Bronchial epithelial cell (primary cell): ENCODE results near the gene DPP6. TPM values are rescaled to one million over a fixed set of nuclear protein-coding genes. Genes with fewer than 3 reads are reported as not detected.

Experiments
- DNase-seq: peaks from one replicate; pipeline ENCODE4 v3.0.0-alpha.2; 2010; ENCODE audit warnings: low read depth
- FAIRE-seq: peaks from 2 replicates; lab custom pipeline; 2011; peaks lifted over from hg19 to GRCh38; lab: Jason Lieb, UNC
- H3K27me3 ChIP-seq: 2 replicates; pipeline ENCODE4 v1.5.1; 2011; ENCODE audit warnings: low read length; ENCODE audit not compliant: control insufficient read depth, insufficient read depth
- H3K36me3 ChIP-seq: 2 replicates; pipeline ENCODE4 v1.5.1; 2011; ENCODE audit warnings: low read length; ENCODE audit not compliant: control insufficient read depth, insufficient read depth
- H3K4me3 ChIP-seq: 2 replicates; pipeline ENCODE4 v1.5.1; 2011; ENCODE audit warnings: mild to moderate bottlenecking, low read depth, low read length, control low read depth
- total RNA-seq: library from RNA; depleted of rRNA; stranded (reverse); fragments of >200 nt; gene quantifications from 2 replicates; pipeline ENCODE4 v1.2.1, GENCODE V29; 2014
- TF ChIP-seq, protein P1 (sequence below): IDR thresholded peaks from 2 replicates; pipeline ENCODE4 v1.5.1; 2011; ENCODE audit warnings: mild to moderate bottlenecking, moderate library complexity, low read length, control low read depth, inconsistent platforms; ENCODE audit not compliant: insufficient read depth, severe bottlenecking

The DPP6 gene
- total RNA-seq, 1 donor from 2014 or later = not detected

DNA sequence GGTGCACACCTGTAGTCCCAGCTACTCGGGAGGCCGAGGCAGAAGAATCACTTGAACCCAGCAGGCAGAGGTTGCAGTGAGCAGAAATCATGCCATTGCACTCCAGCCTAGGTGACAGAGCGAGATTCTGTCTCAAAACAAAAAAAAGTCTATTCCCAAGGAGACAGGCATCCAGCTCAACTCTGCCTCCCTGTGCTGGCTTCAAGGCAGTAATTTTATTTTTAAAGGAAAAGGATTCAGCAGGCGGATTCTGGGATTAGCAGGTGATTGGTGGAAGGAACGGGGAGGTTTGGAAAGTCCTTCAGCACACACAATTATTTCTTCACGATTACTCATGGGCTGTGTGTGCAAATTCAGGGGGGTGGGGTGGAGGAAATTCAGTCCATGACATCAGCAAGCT is 707.8 kb downstream of the DPP6 start:
- Histone ChIP-seq H3K27me3 (no peaks in the 10 kb centered on the region), H3K36me3 (no peaks in the 10 kb centered on the region), H3K4me3 (no peak overlapping the region)
- FAIRE-seq (no peak), DNase-seq (no peak)
- TF ChIP-seq, protein P1, sequence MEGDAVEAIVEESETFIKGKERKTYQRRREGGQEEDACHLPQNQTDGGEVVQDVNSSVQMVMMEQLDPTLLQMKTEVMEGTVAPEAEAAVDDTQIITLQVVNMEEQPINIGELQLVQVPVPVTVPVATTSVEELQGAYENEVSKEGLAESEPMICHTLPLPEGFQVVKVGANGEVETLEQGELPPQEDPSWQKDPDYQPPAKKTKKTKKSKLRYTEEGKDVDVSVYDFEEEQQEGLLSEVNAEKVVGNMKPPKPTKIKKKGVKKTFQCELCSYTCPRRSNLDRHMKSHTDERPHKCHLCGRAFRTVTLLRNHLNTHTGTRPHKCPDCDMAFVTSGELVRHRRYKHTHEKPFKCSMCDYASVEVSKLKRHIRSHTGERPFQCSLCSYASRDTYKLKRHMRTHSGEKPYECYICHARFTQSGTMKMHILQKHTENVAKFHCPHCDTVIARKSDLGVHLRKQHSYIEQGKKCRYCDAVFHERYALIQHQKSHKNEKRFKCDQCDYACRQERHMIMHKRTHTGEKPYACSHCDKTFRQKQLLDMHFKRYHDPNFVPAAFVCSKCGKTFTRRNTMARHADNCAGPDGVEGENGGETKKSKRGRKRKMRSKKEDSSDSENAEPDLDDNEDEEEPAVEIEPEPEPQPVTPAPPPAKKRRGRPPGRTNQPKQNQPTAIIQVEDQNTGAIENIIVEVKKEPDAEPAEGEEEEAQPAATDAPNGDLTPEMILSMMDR = no peak

DNA sequence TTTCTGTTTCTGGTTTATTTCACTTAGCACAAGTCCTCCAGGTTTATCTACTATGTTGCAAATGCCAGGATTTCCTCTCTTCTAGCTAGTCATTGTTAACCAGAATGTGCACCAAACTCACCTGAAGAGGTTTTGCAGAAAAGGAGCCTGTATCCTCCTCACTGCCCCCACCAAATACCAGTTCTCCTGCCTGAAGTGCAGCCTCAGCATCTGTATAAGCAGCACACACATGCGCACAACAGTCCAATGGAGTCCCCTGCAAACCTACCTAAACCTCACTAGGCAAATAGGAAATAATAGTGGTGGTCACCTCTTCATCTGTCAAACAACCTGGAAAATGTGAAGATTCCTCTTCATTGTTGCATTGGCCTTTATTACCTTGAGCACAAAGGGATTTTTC is 712.9 kb downstream of the DPP6 start:
- peak; percentile 50 for FAIRE-seq
- no peaks in the 10 kb centered on the region for H3K36me3 ChIP-seq
- DNase-seq = no peak
- H3K4me3 ChIP-seq = no peak overlapping the region
- H3K27me3 ChIP-seq = no peaks in the 10 kb centered on the region
- TF ChIP-seq, protein P1 = no peak

DNA sequence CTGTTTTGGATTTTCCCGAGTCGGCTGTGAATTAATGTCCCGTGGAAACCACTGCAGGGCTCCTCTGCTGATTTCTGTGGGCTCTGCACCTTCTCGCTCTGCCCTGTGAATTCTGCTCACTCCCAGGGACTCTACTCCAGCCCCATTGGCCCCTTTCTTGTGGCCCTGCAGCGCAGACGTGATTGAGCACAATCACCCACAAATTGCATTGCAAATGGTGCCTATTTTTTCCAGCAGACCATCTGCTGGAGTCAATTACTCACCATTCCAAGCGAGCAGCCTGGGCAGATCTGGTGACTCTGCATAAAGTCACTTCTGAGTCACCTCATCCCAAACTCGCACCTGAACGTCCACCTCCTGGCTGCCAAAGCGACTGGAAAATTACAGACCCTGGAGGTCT is 714.9 kb downstream of the DPP6 start:
- Histone ChIP-seq H3K4me3 (no peak overlapping the region), H3K27me3 (no peaks in the 10 kb centered on the region), H3K36me3 (no peaks in the 10 kb centered on the region)
- DNase-seq (no peak), FAIRE-seq (no peak)
- TF ChIP-seq, protein P1 = no peak

GRCh38 chr7:154767821-154768415 is 715.7 kb downstream of the DPP6 start:
- FAIRE-seq (no peak), DNase-seq (no peak)
- no peak overlapping the region for H3K4me3 ChIP-seq
- TF ChIP-seq, protein P1 = no peak
- no peaks in the 10 kb centered on the region for H3K36me3 ChIP-seq
- no peaks in the 10 kb centered on the region for H3K27me3 ChIP-seq

GRCh38 chr7:154769001-154769400 is 716.8 kb downstream of the DPP6 start:
- DNase-seq = no peak
- Histone ChIP-seq H3K36me3 (no peaks in the 10 kb centered on the region), H3K4me3 (no peak overlapping the region), H3K27me3 (no peaks in the 10 kb centered on the region)
- TF ChIP-seq, protein P1 = no peak
- no peak for FAIRE-seq

- DNase-seq = peak; percentile 2
- Histone ChIP-seq H3K36me3 (no peaks in the 10 kb centered on the region), H3K27me3 (no peaks in the 10 kb centered on the region), H3K4me3 (no peak overlapping the region)
- FAIRE-seq = no peak
- TF ChIP-seq, protein P1 = no peak
These were observed 717.3 kb downstream of the DPP6 start for GRCh38 chr7:154769527-154769926.
